HG02623 (cell line): ENCODE results near the gene SRSF1.

ENCODE experiments used
- ATAC-seq: cut with Tn5 transposase; IDR thresholded peaks from one replicate; pipeline ENCODE4 v1.9.1; 2021; ENCODE audit warnings: moderate library complexity; ENCODE audit not compliant: unreplicated experiment

Gene SRSF1

DNA sequence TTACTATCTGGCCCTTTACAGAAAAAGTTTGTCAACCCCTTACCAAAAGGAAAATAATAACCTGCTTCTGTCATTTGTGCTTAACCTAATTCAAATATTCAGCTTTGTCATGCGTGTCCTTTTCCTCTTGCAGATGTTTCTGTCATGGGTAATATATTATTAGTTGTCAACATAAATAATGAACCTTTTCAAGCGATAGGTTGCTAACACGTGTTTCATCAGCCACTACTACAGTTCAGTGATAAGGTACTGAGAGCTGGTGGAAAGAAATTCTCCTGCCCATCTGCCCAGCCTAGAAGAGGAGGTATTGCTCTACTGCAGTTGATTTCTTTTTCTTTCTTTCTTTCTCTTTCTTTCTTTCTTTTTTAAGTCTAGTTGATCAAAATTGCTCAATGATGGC, 12.0 kb upstream of the SRSF1 start:
- ATAC-seq, result no peak

DNA sequence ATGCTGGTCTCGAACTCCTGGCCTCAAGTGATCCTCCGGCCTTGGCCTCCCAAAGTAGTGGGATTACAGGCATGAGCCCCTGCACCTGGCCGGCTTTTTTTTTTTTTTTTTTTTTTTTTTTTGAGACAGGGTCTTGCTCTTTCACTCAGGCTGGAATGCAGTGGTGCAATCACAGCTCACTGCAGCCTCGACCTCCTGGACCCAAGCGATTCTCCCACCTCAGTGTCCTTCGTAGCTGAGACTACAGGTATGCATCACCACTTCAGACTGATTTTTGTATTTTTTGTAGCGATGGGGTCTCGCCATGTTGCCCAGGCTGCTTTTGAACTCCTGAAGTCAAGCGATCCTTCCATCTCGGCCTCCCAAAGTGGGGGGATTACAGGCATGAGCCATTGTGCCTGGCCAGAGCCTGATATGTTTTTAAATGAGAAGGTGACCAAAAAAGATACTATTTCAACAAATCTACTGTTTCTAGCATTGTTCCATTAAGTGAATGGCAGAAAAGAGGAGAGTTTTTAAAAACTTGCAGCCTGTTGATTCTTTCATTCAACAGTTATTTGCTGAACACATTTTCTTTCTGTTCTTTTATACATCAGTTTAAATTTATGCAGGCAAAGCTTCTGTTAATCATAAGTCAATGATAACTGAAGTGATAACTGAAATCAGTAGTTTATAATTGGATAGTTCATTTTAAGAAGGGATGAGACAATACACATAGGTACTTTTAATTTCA, 3.2 kb upstream of the SRSF1 start:
- ATAC-seq, result no peak

DNA sequence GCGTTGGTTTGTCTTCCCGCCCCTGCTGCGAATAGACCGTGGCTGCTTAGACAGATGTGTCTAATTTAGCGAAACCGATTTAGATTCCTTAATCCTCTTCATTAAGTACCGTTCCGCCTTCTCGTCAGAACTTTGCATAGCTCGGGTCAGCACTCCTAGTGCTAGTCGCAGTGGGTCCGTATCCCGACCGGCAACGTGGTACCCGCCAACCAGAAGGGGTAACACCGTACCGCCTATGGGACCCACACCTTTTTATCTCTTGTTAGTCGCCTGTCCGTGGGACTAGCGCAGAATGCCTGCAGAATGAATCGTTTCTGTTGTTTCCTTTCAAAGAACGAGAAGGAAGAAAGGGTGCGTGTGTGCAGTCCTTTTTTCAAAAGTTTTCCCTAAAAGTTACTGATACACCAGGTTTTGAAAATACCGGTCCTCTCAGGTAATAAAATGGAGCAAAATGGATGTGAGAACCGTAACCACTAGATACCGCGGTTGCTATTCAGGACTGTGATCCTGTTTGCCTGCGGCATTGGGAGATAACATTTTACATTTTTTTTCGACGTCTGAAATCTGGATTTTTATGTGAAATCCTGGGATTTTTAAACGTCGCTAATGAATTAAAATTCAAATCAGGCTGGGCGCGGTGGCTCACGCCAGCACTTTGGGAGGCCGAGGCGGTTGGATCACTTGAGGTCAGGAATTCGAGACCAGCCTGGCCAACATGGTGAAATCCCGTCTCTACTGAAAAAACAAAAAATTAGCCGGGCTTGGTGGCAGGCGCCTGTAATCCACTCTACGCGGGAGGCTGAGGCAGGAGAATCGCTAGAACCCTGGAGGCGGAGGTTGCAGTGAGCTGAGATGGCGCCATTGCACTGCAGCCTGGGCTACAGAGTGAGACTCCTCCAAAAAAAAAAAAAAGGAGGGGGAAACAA, 998 bp upstream of the SRSF1 start:
- peak; percentile 25 for ATAC-seq

DNA sequence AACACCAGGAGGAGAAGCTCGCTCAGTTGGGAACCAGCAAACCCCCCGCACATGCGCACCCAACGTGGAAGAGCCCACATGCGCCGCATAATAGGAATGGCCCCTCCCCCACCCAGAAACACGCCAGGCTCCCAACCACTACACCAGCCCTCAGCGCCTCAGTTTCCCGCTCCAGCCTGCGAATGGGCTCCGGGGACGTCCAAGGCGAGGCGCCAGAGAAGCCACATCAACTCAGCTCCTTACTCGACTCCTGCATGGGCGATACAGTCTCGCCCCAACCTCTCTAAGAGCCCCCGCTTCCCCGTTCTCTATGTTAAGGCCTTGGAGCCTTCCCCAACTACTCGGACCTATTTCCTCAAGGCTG, 504 bp downstream of the SRSF1 start:
- ATAC-seq, result no peak

DNA sequence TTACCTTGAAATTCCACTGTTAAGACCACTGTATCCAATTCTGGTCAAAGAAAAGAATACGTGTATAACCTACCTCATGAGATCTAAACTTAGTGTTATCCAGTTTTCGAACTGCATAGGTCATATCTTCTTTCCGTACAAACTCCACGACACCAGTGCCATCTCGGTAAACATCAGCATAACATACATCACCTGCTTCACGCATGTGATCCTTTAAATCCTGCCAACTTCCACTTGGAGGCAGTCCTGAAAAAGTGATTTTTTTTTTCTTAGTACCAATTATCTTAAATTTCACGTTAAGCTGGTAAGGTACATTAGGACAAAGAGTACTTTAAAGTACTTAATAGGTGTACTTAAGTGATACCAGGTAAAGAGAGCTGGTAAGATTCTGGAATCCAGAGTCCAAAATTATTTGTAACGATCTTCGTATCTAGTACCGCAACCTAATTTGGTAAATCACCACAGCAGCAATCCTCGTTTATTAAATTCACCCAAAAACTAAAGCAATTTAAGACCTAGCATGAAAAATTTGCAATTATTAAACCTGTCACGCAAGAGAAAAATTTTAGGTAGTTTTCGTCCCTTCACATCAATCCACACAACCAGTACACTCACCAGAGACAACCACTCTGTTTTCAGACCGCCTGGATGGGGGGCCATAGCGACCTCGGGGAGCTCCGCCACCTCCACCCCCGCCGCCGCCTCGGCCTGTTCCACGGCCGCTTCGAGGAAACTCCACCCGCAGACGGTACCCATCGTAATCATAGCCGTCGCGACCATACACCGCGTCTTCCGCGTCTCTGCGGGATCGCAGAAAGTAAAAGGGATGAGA, 1.1 kb downstream of the SRSF1 start:
- no peak for ATAC-seq

DNA sequence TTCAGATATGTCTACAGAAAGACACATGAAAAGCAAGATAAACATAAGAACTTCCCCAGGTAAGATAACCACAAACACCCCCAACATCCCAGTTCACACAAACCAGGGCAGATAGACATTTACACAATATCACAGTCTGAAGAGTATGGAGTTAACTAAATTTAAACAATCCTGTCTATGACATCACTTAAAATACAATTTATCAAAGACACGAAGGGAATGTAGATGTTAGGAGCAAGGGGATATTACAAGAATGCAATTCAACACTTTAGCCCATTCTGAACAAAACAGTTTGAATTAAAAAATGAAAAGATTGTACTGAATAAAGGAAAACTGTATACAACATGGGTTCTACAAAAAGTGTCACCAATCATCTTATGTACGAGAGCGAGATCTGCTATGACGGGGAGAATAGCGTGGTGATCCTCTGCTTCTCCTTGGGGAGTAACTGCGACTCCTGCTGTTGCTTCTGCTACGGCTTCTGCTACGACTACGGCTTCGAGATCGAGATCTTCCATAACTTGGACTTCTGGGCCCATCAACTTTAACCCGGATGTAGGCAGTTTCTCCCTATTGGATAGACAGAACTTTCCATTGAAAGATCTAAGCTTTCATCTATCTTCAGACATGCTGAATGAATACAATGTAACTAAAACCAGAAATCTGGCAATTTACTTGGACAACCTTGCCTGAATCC, 1.9 kb downstream of the SRSF1 start:
- ATAC-seq, result no peak

DNA sequence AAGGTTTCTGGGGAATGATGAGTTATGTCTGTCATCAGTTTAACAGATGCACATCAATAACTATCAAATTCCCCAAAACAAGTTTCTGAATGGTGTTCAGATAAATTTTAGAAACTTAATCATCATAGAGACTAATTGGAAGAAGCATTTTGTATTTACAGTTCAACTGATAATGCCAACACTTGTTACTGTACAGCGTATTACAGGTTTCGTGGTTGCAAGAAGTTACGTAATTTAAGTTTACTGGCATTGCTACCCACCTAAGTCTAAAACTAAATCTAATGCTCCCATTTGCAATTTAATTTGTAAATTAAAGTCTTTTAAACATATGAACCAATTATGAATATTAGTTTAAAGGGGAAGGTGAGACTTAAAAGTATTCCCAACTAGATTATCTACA, 3.0 kb downstream of the SRSF1 start:
- ATAC-seq, result no peak

DNA sequence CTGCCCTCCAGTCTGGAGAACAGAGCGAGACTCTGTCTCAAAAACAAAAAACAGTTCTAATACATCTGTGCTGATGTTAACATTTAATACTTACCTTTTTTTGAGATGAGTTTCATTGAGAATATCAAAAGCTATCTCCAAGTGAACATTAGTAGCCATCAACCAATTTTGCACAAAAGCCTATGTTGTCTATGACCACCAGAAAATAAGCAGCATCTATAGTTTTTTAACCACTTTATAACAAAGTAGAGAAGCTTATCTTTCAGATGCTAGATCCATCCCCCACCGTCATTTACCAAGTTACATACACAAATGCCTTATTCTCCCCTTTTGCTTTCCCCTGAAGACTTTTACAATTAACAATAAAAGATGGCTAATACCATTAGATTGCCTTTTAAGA, 4.1 kb downstream of the SRSF1 start:
- ATAC-seq, result no peak

DNA sequence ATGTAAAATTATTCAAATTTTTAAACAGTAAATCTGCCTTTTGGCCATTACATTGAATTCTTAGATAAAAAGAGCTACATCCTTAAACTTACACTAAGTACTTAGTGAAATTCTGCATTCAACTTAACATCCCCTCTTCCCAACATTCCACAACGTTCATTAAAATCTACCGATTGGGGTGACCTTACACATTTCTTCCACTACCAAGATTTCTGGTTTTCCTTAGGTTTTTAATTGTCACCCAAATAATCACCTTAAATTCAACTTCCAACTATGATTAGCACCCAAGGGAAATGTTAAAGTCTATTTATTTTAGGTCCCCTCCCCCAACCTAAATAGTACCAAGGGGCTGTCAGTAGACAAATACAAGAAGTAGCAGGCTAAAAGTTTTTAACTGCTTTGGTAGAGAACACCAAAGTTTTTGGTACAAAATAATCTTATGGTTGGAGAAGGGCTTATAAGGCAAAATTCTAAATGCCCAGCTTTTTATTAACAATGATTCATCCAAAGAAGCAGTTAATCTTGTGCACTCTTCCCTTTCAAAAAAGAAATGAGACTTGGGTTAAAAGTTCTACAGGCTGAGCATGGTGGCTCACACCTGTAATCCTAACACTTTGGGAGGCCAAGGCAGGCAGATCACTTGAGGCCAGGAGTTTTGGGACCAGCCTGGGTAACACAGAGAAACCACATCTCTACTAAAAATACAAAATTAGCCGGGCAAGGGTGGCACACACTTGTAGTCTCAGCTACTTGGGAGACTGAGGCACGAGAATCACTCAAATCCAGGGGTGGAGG, 4.7 kb downstream of the SRSF1 start:
- no peak for ATAC-seq

DNA sequence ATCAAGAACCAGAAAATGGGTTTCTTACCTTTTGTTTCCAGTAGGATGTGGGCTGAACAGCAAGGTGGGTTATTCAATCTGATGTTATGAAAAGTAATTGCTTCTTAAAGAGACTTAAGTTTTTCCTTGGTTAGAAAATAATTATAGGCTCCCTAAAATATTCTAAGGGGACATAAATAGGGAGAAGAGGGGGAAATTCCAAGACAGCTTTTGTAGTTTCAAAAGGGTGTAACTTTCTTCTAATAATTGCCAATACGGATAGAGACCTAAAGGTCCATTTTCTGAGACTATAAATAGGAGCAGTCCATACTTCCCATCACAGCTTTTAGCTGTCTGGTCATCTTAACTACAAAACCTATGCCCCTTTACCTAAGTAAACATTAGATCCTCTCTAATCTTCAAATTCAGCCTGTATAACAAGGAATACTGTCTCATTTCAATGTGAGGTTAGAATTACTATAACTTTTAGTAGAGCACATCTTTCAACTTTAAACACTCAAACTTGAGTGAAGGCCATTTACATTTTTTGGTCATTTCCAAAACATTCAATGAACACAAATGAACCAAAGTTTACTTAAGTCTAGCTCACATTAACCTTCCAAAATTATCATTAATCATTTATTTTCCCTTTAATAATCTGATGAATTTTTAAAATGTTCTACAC, 5.5 kb downstream of the SRSF1 start:
- ATAC-seq, result no peak

DNA sequence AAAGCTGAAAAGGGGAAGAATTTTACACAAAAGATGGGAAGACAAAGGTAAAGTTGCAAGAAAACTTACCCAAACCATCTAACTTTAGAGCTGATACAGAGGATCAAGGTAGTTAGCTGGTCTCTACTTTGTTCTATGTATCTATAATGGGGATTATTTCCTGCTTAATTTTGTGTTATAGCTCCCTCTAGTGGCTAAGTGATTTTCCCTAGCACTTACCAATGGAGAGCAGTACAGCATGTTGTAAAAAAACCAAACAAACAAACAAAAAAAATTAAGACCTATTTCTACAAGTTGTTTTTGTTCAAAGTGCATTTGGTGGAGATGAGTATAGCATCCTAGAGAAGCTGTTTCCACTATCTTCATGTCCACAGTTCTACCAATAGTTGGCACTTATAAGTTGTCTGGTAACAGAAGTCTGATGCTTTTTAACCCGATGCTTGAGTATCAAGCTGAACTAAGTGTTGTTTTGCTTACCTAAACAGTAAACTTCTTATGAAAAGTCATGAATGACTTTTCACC, 7.5 kb downstream of the SRSF1 start:
- no peak for ATAC-seq

DNA sequence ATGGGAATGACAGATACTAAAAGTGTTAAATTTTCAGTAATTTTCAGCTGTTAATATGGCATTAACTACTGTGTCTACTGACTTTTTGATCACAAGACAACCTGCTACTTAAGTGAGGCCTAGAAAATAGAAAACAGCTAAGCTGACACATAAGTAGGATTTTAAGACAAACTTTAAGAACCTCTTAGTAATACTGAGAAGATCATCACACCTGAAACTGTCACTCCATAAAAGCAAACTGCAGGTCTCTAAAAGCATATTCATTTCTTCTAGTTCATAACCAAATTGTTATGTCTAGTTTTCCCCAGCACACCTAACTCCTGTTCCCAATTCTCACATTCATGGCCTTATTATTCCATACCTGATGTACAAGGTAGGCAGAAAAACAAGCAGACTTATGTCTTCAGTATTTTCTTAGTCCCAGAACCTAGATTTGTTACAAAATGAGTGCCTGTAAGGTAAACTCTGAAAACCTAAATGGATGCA, 8.0 kb downstream of the SRSF1 start:
- ATAC-seq, result no peak

DNA sequence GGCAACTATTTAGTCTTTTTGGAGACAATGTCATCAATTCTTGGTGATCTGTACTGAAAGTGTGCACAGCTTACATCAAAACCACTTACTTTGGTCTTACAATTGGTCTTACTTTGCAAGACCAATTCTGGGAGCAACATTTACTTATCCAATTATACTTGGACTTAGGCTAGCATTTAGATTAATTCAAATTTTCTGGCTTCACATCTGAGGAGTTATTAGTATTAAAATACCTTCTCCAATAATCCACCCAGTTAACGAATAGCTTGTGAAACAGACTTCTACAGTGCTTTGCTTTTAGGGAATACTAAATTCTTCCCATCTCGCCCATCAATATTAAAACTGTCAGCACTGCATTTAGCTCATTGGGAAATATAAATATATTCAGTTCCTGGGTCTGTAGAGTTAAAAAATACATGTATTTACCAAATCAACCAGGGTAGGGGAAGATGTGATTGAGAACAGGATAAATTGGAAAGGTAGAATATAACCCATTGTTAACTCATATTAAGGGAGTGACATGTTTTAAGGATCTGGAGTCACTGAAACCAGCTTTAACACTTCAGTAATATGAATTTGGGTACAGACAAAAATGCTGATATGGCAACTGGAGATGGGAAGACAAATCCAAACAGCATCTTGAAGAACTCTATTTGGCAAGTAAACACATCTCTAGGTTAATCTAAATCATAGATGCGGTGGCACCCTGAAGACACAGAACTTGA, 9.8 kb downstream of the SRSF1 start:
- ATAC-seq, result no peak

DNA sequence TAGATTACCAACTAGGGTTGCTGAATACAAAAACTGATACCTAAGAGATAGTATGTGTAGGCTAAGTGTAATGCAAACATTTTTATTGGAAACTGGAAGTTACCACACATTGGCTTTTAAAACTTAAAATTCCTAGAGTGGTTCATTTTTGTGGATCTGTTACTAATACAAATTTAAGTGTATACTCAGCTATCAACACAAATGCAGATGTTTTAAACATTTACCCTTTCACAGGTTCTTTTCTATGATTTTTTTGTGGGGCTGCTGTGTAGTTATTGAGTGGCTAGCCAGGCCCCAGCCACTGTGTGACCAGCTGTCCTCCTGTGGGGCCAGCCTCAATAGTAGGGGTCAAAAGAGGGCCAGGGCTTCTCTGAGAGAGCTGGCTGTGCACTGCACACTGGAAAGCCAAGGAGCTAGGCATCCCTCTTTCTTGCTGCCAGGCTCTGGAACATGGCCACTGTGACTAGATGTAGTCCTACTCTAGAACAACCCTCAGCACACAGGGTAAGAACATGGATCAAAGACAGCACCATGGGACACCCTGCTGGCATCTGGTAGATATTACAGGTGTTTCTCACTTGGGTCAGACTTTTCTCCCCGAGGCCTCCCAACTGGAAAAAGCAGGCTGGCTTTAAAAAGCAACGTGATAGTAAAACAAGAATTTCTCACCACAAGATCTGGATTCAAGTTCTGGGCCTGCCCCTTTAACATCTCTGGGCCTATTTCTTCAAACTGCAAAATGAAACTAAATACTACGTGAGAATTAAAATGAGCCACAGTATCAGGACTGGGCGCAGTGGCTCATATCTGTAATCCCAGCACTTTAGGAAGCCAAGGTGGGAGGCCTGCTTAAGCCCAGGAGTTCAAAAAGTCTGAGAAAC, 11.7 kb downstream of the SRSF1 start:
- no peak for ATAC-seq

DNA sequence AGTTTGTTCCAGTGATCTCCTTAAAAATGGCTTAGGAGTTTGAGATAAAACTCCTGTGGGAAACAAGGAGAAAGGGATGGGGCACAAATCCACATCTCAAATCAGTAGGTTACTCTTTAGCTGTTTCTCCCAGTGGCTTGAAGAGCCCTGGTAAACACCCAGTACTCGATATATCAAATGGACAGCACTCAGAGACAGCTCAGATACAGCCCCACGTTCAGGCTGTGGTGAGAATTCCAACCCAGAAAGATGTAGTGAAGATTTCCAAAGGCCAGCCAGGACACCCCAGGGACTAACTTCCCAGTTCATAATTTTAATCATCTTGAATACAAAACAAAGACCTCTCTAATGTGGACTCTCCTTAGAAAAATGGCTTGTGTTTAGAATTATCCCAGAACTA, 12.6 kb downstream of the SRSF1 start:
- no peak for ATAC-seq

DNA sequence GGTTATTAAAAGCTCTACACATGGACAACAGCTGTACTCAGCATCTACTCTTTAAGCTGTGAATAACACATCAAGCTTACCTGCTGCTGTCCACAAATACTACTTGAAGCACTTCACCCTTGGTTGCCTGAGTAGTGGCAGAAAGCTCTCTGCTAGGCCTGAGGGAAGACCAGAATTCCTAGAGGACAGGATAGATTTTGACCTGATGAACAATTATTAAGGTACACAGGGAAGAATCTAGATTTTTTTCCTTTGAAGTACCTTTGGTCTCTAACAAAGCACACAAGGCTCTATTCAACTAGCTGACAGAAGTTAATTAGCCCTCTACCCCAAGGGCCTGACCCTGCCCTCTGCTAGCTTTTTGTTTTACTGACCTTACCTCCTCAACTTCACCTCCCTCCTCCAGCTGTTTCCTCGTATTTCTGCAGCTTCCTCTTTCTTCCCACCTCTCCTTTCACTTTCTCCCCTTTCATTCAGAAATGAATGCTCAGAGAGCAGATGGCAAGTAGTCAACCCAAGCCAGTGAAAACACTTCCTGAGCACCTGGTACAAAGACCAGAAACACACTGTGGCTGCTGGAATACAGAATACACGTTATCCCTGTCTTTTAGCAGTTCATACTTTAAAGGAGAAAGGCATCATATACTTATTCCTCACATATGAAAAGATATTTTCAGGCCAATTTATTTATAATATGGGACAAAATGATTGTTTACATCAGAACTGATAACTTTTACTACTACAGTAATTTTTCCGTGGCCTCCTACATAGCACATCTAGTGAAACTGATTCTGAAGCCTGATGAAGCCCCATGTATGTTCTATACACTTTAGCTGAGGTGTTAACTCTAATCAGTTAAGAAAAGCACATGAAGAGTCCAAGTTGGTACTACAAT, 13.3 kb downstream of the SRSF1 start:
- no peak for ATAC-seq

DNA sequence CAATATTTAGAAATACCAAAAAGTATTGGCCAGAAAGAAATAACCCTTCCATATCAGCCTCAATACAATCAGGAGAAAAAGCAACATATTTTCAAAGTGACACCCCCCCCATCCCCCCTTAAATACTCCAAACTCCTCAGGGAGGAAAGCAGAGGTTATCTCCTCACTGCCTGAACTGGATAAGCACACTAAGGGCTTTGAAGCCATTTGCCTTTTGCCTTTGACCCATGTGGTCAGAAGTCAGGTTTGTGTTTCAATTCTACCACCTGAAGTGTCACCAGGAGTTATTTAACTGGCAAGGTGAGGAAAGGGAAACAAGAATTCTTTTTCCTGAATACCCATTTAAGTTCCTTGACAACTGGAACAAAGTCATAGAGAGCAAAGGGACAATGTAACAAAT, 15.5 kb downstream of the SRSF1 start:
- ATAC-seq, result no peak
